ENCODE data around the gene TPM3. TPM values are rescaled to one million over a fixed set of nuclear protein-coding genes. Genes with fewer than 3 reads are reported as not detected.

TPM3 gene
- total and polyA plus RNA-seq, 7 donors, result 68.1 to 456 (median 175) TPM

DNA sequence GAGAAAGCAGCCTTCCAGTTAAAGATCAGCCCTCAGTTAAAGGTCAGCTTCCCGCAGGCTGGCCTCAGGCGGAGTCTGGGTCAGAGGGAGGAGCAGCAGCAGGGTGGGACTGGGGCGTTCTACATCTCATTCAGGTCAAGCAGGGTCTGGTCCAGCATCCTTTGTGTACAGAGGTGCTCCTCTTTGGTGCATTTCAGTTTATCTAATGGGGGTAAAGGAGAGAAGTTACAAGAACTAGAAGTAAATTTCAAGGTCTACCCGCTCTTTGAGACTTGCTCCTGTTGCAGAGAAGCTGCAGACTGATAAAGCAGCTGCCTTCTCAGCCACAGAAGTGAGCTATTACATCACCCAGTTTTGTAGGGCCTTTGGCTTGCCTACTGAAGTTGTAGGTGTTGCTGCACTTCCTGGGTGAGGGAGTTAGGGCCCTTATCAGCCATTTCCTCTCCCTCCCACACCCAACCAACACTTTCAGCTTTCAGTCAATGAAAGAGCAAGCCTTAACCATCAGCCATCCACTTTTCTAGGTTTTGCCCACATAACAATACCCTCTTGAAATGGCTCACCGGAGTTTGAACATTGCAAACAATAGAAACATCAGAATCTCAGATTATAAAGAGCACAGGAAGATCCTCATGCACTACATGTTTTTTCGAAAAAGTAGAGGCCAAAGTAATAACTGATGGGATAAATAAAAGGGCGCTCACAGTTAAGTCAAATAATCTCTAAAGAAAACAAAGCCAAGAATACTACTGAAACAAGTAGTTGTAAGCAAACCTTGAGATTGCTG lies 34.2 kb downstream of the TPM3 start:
- intact Hi-C loops (cut with DNase I), result no loop called here
- 64 to 69% methylated on average over 7 of the region's 7 CpGs for whole genome bisulfite sequencing, 2 donors
- H3K36me3 ChIP-seq, result peaks cover 0 to 62% (median 16%) of the 10 kb centered on the region in 4 donors
- no peaks in the 10 kb centered on the region for H3K9me3 ChIP-seq
- DNase-seq, result no peak
- no peaks in the 10 kb centered on the region for H3K27me3 ChIP-seq
- TF ChIP-seq, protein P1, sequence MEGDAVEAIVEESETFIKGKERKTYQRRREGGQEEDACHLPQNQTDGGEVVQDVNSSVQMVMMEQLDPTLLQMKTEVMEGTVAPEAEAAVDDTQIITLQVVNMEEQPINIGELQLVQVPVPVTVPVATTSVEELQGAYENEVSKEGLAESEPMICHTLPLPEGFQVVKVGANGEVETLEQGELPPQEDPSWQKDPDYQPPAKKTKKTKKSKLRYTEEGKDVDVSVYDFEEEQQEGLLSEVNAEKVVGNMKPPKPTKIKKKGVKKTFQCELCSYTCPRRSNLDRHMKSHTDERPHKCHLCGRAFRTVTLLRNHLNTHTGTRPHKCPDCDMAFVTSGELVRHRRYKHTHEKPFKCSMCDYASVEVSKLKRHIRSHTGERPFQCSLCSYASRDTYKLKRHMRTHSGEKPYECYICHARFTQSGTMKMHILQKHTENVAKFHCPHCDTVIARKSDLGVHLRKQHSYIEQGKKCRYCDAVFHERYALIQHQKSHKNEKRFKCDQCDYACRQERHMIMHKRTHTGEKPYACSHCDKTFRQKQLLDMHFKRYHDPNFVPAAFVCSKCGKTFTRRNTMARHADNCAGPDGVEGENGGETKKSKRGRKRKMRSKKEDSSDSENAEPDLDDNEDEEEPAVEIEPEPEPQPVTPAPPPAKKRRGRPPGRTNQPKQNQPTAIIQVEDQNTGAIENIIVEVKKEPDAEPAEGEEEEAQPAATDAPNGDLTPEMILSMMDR (IDR thresholded peaks at IDR 0.05), result no peak
- no peak for TF ChIP-seq POLR2AphosphoS5 (IDR thresholded peaks at IDR 0.05)
- H3K27ac ChIP-seq, result peak overlapping the region in 1 of 4 donors; percentile 39
- no peak overlapping the region for H3K4me3 ChIP-seq
- peaks cover 0 to 17% (median 16%) of the 10 kb centered on the region in 4 donors for H3K4me1 ChIP-seq

DNA sequence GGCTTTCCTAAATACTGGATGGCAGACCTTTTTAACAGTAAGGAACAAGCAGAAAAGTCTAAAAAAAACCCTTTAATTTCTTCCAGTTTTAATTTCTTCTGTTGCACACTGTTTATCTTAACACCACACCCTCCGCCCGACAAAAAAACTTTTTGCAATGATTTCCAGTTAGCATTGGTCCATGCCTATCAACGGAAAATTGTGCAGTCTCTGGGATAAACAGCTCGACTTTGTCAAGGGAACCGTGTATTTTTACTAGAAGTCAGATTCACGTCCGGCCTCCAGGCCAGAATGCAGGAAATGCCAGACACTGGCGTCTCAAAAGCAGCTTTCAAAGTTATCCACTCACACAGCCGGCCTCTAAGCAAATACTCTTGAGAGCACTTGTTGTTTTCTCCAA lies 36.6 kb downstream of the TPM3 start:
- WGBS, 2 donors, result 36 to 62% methylated on average over 9 of the region's 9 CpGs
- peaks cover 0 to 22% (median 18%) of the 10 kb centered on the region in 4 donors for H3K4me1 ChIP-seq
- H3K4me3 ChIP-seq, result no peak overlapping the region
- H3K36me3 ChIP-seq, result peaks cover 0 to 39% (median 13%) of the 10 kb centered on the region in 4 donors
- peak; percentile 70 for DNase-seq
- H3K9me3 ChIP-seq, result no peaks in the 10 kb centered on the region
- intact Hi-C loops (cut with DNase I), result no loop called here
- no peaks in the 10 kb centered on the region for H3K27me3 ChIP-seq
- H3K27ac ChIP-seq, result peak overlapping the region; percentile 41 to 74 (median 74)
- TF ChIP-seq EP300 (IDR thresholded peaks at IDR 0.05) (peak in 1 of 4 donors; percentile 40), POLR2A (IDR thresholded peaks at IDR 0.05) (no peak), POLR2AphosphoS5 (IDR thresholded peaks at IDR 0.05) (peak in 1 of 4 donors; percentile 48)
- TF ChIP-seq, protein P1 (IDR thresholded peaks at IDR 0.05), result no peak

DNA sequence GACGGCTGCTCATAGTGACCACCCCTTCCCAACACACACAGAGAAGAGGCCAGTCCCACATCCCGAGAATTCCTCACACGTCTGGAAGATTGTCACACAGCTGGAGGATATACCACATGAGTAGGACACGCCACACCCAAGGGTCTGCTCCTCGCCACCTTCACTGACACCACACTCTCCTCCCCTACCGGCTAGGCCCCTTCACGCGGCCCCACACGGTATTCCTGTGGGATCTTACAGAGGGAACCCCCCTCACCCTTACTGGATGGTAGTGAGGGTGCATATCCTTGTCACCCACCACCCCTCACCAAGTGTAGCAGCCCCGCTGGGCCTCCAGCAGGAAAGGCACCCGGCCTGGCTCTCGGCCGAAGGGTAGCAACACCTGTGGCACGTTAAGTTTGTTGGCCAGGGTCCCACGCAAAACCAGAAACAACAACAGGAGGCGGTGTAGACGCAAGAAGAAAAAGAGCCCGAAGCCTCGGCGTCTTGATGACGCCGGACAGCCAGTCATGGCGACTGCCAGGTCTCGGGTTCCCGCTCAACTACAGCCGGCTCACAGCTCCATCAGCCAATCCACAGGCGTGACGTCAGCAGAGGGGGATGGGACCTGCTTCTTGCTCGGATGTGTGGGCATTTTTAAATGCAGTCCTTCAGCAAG lies 37.2 kb downstream of the TPM3 start, which contains the start of gene NUP210L:
NUP210L (minus strand) TSS at position 540 of the 658 bp plus-strand sequence.
- H3K36me3 ChIP-seq, result peaks cover 0 to 33% (median 11%) of the 10 kb centered on the region in 4 donors
- no peaks in the 10 kb centered on the region for H3K9me3 ChIP-seq
- intact Hi-C loops (cut with DNase I), result no loop called here
- H3K27ac ChIP-seq, result peak within 1 kb of the TSS; percentile 41 to 74 (median 74)
- TF ChIP-seq POLR2A (IDR thresholded peaks at IDR 0.05), result no peak
- TF ChIP-seq, protein P1 (IDR thresholded peaks at IDR 0.05), result no peak
- TF ChIP-seq EP300 (IDR thresholded peaks at IDR 0.05), result no peak
- TF ChIP-seq POLR2AphosphoS5 (IDR thresholded peaks at IDR 0.05), result no peak
- peak; percentile 90 for DNase-seq
- H3K4me1 ChIP-seq, result peaks cover 0 to 22% (median 18%) of the 10 kb centered on the region in 4 donors
- H3K27me3 ChIP-seq, result no peaks in the 10 kb centered on the region
- no peak within 1 kb of the TSS for H3K4me3 ChIP-seq
- WGBS, 2 donors, result 84 to 88% methylated on average over 29 of the region's 29 CpGs

DNA sequence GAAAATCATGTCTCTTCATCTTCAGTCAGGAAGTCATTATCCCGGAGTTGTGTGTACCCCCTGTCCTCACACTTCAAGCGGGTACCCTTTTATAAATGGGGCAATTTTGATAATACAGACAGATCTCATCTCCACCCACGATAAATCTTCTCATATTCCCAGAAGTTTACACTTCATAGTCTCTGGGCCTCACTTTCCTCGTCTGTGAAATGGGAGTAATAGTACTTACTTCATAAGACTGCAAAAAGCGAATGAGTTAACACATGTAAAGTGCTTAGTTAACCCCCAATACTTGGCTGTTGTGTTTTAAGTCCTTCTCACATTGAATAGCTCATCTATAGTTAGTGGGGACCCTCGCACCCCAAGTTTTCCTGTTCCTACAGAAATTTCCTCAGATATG lies 37.8 kb downstream of the TPM3 start:
- peak overlapping the region in 3 of 4 donors; percentile 41 to 74 (median 74) for H3K27ac ChIP-seq
- TF ChIP-seq, protein P1 (IDR thresholded peaks at IDR 0.05), result no peak
- TF ChIP-seq POLR2AphosphoS5 (IDR thresholded peaks at IDR 0.05) (no peak), EP300 (IDR thresholded peaks at IDR 0.05) (no peak), POLR2A (IDR thresholded peaks at IDR 0.05) (no peak)
- H3K36me3 ChIP-seq, result peaks cover 0 to 27% (median 8%) of the 10 kb centered on the region in 4 donors
- DNase-seq, result no peak
- no peaks in the 10 kb centered on the region for H3K9me3 ChIP-seq
- H3K27me3 ChIP-seq, result no peaks in the 10 kb centered on the region
- intact Hi-C loops (cut with DNase I), result no loop called here
- 96 to 98% methylated on average over 6 of the region's 6 CpGs for WGBS, 2 donors
- H3K4me3 ChIP-seq, result no peak overlapping the region
- H3K4me1 ChIP-seq, result peaks cover 0 to 22% (median 18%) of the 10 kb centered on the region in 4 donors

Measured in sigmoid colon (tissue), 7 donors.